ENCODE data around the gene SEMA6B. TPM values are rescaled to one million over a fixed set of nuclear protein-coding genes. Genes with fewer than 3 reads are reported as not detected.

Gene SEMA6B
- total and polyA plus RNA-seq, 10 of the 15 experiments (the other 5 are each of a cell fraction or from before 2014, with no cell fraction given) = 0.13 TPM; not detected in 9

DNA sequence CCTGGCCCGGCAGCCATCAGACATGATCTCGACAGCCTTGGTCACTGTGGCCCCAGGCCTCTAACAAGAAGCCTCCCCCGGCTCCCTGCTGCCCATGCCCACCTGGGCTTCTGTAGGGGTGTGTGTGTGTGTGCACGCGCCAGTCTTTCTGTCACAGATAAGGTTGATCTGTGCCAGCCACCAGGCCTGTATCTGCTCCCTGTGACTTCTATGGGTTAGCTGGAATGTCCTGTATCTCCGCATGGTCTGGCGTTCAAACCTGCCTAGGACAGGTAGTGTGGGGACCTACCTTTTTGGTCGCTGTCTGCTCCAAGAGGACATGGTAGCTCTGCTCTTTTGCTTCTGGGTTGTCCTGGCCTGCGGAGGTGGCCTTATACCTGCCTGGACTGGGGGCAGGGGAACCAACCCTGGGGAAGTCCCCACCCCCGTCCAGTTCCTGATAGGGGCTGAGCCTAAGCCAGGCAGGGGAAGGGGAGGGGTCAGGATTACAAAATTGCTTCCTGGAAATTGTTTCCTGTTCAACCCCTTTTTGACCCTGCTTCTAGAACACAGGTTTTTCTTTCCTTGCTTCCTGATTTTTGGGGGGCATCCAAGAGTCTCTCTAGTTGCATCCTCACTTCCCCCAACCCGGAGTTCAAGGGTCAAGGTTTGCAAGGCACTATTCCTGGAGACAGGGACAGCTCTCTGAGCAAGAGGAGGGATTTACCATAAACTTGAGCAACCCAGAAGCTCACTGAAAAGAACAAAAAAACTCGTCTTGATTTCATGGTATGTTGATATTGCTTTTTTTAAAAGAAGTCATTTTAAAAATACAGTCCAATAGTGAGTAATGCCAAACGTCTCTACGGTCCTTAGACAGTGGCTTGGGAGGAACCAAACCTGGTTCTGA lies 19.5 kb downstream of the SEMA6B start, which contains the start of gene LRG1 (continued):
- no peak for TF ChIP-seq BCLAF1 (IDR thresholded peaks at IDR 0.05)

DNA sequence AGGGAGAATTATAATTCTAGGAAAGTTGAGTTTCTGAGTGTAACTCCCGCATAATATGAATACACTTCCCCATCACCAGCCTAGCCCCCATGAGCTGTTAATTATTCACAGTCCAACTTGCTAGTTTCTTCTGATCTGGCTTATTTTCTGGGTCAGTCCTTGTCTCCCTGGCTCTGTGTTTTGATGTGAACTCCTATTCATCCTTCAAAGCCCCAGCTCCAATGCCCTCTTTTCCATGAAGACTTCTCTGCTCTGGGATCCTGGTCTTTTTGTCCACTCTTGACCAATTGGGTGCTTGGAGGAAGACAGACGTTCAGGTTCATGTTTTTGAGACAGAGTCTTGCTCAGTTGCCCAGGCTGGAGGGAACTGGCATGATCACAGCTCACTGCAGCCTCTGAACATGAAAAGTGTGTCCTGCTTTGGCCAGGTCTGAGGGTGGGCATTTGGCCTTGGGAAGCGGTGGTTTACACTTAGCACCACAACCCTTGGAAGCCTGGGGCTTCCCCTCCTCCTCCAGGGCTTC lies 20.3 kb downstream of the SEMA6B start:
- Histone ChIP-seq H2AFZ (ENCODE audit: control insufficient read depth, low read depth, low read length) (no peak overlapping the region), H3K79me2 (ENCODE audit: control insufficient read depth, insufficient read depth, low read length) (no peaks in the 10 kb centered on the region), H3K4me2 (ENCODE audit: control insufficient read depth, insufficient read depth) (peak overlapping the region; percentile 7; the same call in 1 of the 2 replicates), H3K9me3 (replicated peaks; ENCODE audit: control insufficient read depth, insufficient read depth, low read length) (peaks cover 2% of the 10 kb centered on the region; the same call in 2 of the 3 replicates), H3K9ac (ENCODE audit: control insufficient read depth, insufficient read depth, low read length) (no peak overlapping the region), H4K20me1 (ENCODE audit: control insufficient read depth, insufficient read depth) (no peaks in the 10 kb centered on the region), H3K4me1 (ENCODE audit: control insufficient read depth, insufficient read depth, low read length) (peaks cover 12% of the 10 kb centered on the region), H3K27me3 (replicated peaks in 1 of 2; ENCODE audit: control insufficient read depth in 2 of 2, insufficient read depth in 2 of 2, low read length in 1 of 2) (no peaks in the 10 kb centered on the region), H3K36me3 (ENCODE audit: control insufficient read depth in 2 of 2, insufficient read depth in 2 of 2, low read length in 1 of 2) (no peaks in the 10 kb centered on the region), H3K4me3 (no peak overlapping the region), H3K27ac (ENCODE audit: control insufficient read depth, insufficient read depth) (no peak overlapping the region)
- ATAC-seq (no peak), DNase-seq (ENCODE audit: low read depth, low spot score) (no peak), FAIRE-seq (no peak)
- TSS peak; percentile 74 for BruUV-seq (replicated peaks)
- WGBS (ENCODE audit: insufficient coverage, insufficient replicate concordance, low lambda C conversion rate, missing lambda C conversion rate) = 60% methylated on average over 3 of the region's 3 CpGs
- in situ Hi-C loops (cut with MboI) = no loop called here
- intact Hi-C loops (cut with micrococcal nuclease; ENCODE audit: unreplicated experiment) = no loop called here
- SMC1A ChIA-PET (ENCODE audit: uncharacterized antibody, unreplicated experiment) = interaction anchor here (1.8 kb wide), 1 partner anchor 14 kb away, joined by 4 read pairs; no protein-coding TSS in a partner anchor
- POLR2A ChIA-PET = interaction anchor here (0.7 kb wide), 1 partner anchor 137 kb away, joined by 3 read pairs; the partner anchor contains the start of gene CHAF1A
- RAD21 ChIA-PET (ENCODE audit: unreplicated experiment) = no interaction called here
- CTCF ChIA-PET = interaction anchor here (0.6 to 4.8 kb wide), 5 partner anchors 15 to 93 kb away, joined by 3 to 44 read pairs (median 4); no protein-coding TSS in a partner anchor
- no peak for TF ChIP-seq BHLHE40 (IDR thresholded peaks at IDR 0.05; ENCODE audit: borderline replicate concordance in 1 of 2, low read depth in 2 of 2, low read length in 1 of 2)
- no peak for TF ChIP-seq RAD21 (IDR thresholded peaks at IDR 0.05; ENCODE audit: insufficient read depth, low read depth, low read length)
- no peak for TF ChIP-seq SREBF1 (IDR thresholded peaks at IDR 0.05; ENCODE audit: low read length)
- TF ChIP-seq CBX3 (IDR thresholded peaks at IDR 0.05; ENCODE audit: borderline replicate concordance, low read depth) = no peak
- TF ChIP-seq HDAC2 (IDR thresholded peaks at IDR 0.05) = no peak
- no peak for TF ChIP-seq FOS (IDR thresholded peaks at IDR 0.05; ENCODE audit: borderline replicate concordance, extremely low read depth, insufficient read length)
- no peak for TF ChIP-seq NFYB (IDR thresholded peaks at IDR 0.05; ENCODE audit: insufficient read depth, low read depth, low read length)
- no peak for TF ChIP-seq KLF5 (IDR thresholded peaks at IDR 0.05; ENCODE audit: partially characterized antibody)
- no peak for TF ChIP-seq CUX1 (IDR thresholded peaks at IDR 0.05; ENCODE audit: insufficient replicate concordance, low read depth, low read length)
- no peak for TF ChIP-seq ZNF207 (IDR thresholded peaks at IDR 0.05; ENCODE audit: borderline replicate concordance)
- no peak for TF ChIP-seq NFIC (IDR thresholded peaks at IDR 0.05; ENCODE audit: low read depth, low read length)

All from GM12878 (cell line).